ENCODE results near the gene TMEM41B. TPM values are rescaled to one million over a fixed set of nuclear protein-coding genes. Genes with fewer than 3 reads are reported as not detected.

Gene TMEM41B
- total and polyA plus RNA-seq, 2 of the 8 experiments (the other 6 are each of a cell fraction or from before 2014, with no cell fraction given) = 24.3 to 50.1 TPM

GRCh38 chr11:9357041-9357440 is 42.6 kb upstream of the TMEM41B start:
- H3K14ac ChIP-seq (ENCODE audit: insufficient read length) = no peak overlapping the region
- no peak overlapping the region for H3K23ac ChIP-seq (ENCODE audit: insufficient read length)
- H2BK12ac ChIP-seq (ENCODE audit: low read depth, low read length) = 0 out of 2 replicates have a peak overlapping the region, but pooled peaks have one; percentile 61
- ChIA-PET CTCF (ENCODE audit: partially characterized antibody) (interaction anchor here (0.6 kb wide), 1 partner anchor 14 kb away, joined by 3 read pairs; no protein-coding TSS in a partner anchor), POLR2A (ENCODE audit: partially characterized antibody) (interaction anchor here (1.1 kb wide), 1 partner anchor 9 kb away, joined by 4 read pairs; no protein-coding TSS in a partner anchor)
- H3K4ac ChIP-seq (replicated peaks; ENCODE audit: insufficient read length, low read depth, low read length) = no peak overlapping the region
- H3K23me2 ChIP-seq (ENCODE audit: low read depth, low read length) = no peaks in the 10 kb centered on the region
- H2BK20ac ChIP-seq (ENCODE audit: low read length) = no peak overlapping the region
- FAIRE-seq (no peak), DNase-seq (ENCODE audit: low read depth in 1 of 2, low spot score in 2 of 2) (no peak)
- 90% methylated on average over 4 of the region's 4 CpGs; no CpG with 5 or more reads in 1 of the 2 experiments for WGBS, 2 experiments (ENCODE audit: extremely low coverage in 1 of 2, insufficient coverage in 1 of 2, insufficient read length in 1 of 2, insufficient replicate concordance in 2 of 2, low coverage in 1 of 2, low lambda C conversion rate in 2 of 2, missing lambda C conversion rate in 1 of 2)
- no peaks in the 10 kb centered on the region for H3K4me1 ChIP-seq (replicated peaks in 1 of 4; ENCODE audit: control insufficient read depth in 3 of 4, insufficient read depth in 4 of 4, low read length in 3 of 4)
- H3K18ac ChIP-seq (ENCODE audit: extremely low read depth, low read length) = no peak overlapping the region
- no peak overlapping the region for H3K56ac ChIP-seq (replicated peaks; ENCODE audit: insufficient read length, low read depth, low read length)
- no peaks in the 10 kb centered on the region for H3K79me1 ChIP-seq (ENCODE audit: low read depth, low read length)
- no peak overlapping the region for H2BK5ac ChIP-seq (ENCODE audit: low read depth, low read length)
- TF ChIP-seq SRF (IDR thresholded peaks at IDR 0.05; ENCODE audit: low read depth, low read length) = no peak
- no peak for TF ChIP-seq TBP (IDR thresholded peaks at IDR 0.05; ENCODE audit: low read depth, low read length)
- TF ChIP-seq SAP30 (IDR thresholded peaks at IDR 0.05; ENCODE audit: insufficient read depth, insufficient replicate concordance, low read length) = no peak
- no peaks in the 10 kb centered on the region for H3K36me3 ChIP-seq (ENCODE audit: control insufficient read depth in 2 of 4, insufficient read depth in 4 of 4, low read length in 3 of 4)
- H4K91ac ChIP-seq (replicated peaks; ENCODE audit: insufficient read length, low read length) = no peak overlapping the region
- H2BK120ac ChIP-seq (replicated peaks; ENCODE audit: low read depth, low read length) = no peak overlapping the region
- no peaks in the 10 kb centered on the region for H3K9me3 ChIP-seq (ENCODE audit: insufficient read depth in 2 of 2, low read depth in 1 of 2, low read length in 1 of 2)
- no peaks in the 10 kb centered on the region for H4K20me1 ChIP-seq (replicated peaks in 1 of 2; ENCODE audit: control insufficient read depth in 1 of 2, insufficient read depth in 2 of 2, low read length in 2 of 2)
- no peak overlapping the region for H2AFZ ChIP-seq (ENCODE audit: low read length)
- H2AK5ac ChIP-seq (ENCODE audit: low read depth, low read length) = no peak overlapping the region
- H3K27ac ChIP-seq (ENCODE audit: low read depth, low read length) = no peak overlapping the region
- no peaks in the 10 kb centered on the region for H3K79me2 ChIP-seq (ENCODE audit: control insufficient read depth in 1 of 2, insufficient read depth in 2 of 2, low read length in 2 of 2)
- H3K9ac ChIP-seq (replicated peaks in 1 of 4; ENCODE audit: extremely low read depth in 1 of 4, low read depth in 3 of 4, low read length in 3 of 4) = no peak overlapping the region
- no peak overlapping the region for H4K5ac ChIP-seq (ENCODE audit: insufficient read length, low read depth, low read length)
- no peaks in the 10 kb centered on the region for H3K27me3 ChIP-seq (replicated peaks in 1 of 4; ENCODE audit: control insufficient read depth in 3 of 4, extremely low read depth in 1 of 4, insufficient read depth in 3 of 4, low read length in 3 of 4)
- no peak overlapping the region for H4K8ac ChIP-seq (ENCODE audit: extremely low read depth, insufficient read depth, low read length)
- no peak overlapping the region for H2BK15ac ChIP-seq (ENCODE audit: low read length)
- H3K4me3 ChIP-seq (ENCODE audit: extremely low read depth in 1 of 4, insufficient read depth in 2 of 4, low read depth in 3 of 4, low read length in 4 of 4) = no peak overlapping the region
- no peak overlapping the region for H3K4me2 ChIP-seq (ENCODE audit: insufficient read depth in 1 of 2, low read depth in 2 of 2, low read length in 2 of 2)

Data from H1 (cell line).